Activated CD8-positive, alpha-beta memory T cell treated with anti-CD3 and anti-CD28 coated beads, Interleukin-2, amount 50 U/mL, for 24 hours (primary cell): ENCODE results near the gene TESK2.

Experiments
- DNase-seq: peaks from one replicate; pipeline ENCODE4 v3.0.0-alpha.2; 2020; ENCODE audit errors: extremely low read depth

Gene TESK2

DNA sequence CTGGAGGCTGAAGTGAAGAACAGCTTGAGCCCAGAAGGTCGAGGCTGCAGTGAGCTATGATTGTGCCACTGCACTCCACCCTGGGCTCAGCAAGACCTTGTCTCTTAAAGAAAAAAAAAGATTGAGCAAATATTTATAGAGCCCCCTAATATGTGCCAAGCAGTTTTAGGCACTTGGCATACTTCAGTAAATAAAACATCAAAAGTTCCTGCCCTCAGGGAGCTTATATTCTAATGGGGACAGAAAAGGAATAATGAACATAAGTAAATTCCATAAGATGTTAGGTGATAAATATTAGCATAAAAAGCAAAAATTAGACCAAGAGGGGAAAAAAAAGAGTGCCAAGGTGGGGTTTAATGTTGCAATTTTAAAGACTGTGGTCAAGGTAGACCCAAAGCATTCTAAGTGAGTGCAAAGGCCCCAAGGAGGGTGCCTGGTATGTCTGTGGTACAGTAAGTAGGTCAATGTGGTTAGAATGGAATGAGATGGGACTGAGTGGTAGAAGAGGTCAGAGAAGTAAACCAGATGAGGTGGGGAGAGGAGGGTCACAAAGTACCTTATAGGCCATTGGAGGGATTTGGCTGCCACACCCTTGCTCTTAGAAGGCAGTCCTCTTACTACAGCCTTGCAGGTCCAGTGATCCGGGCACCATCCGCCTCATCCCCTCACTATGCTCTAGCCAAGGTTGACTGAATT, 153.2 kb downstream of the TESK2 start:
- DNase-seq: no peak

DNA sequence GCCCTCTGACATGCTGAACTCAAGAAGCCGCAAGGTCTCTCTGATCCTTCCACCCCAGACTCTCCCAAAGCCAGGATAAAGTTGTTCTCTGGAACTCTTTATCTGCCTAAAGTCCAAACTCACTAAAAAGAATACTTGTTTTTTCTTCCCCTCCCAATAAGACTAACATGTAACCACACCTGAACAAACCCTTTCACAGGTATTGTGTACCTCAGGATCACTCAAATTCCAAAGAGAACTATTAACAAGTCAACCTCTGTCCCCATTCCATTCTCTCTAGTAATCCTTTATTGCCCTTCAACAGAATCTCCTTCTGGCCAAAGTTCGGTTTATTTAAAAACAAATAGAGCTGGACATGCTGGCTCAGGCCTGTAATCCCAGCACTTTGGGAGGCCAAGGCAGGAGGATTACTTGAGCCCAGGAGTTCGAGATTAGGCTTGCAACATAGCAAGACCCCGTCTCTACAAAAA, 155.1 kb downstream of the TESK2 start:
- no peak for DNase-seq

DNA sequence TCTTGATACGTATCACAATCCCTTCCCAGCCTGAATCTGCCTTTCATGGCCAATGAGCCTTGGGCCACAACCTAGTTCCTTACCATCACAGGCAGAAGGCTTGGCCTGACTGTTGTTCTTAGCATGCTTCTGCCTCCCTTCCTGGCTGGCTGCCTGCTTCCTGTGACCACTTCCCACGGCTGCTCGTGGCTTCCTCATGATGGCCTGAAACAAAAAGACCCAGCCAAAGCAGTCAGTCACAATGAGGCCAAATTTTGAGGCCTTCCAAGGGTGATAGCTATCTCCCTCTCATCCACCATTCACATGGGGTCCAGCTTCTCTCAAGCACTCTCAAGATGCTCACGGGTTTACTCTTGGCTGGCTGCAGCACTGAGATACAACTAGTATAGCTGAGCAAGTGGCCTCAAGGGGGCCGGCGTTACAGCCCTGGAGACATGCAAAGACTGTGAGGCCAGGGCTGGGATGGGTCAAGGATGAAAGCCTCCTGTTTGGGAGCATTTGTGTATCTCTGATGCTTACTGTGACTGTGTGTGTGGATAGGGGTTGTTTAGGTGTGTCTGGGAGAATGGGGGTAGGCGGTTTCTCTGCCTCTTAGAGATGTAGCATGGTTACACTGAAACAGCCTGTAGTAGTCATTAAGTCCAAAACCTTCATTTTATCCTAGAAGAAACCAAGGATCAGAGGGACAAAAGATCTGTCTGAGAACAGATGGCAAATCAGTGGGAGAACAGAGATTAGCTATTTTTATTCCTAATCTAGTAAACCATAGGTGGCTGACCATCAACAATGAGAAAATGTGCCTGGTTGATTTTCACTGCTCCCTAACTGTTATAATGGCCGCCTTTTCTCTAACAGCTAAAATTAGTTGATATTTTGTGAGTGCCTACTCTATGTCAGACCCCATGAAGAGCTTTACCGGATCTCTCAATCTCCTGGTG, 156.4 kb downstream of the TESK2 start:
- no peak for DNase-seq

DNA sequence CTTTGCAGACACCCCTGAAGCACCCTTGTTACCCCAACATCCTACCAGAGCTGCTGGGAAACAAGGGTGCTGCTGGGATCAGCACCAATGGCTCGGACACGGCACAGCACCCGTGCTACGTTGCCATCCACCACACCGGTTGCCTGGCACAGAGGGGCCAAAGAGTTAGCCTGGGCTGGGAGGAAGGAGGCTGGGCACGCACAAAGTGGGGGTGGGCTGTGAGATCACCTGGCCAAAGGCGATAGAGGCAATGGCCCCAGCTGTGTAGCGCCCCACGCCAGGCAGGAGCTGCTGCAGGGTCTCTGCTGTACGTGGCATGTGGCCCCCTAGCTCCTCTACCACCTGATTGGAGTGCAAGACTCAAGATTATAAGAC, 158.6 kb downstream of the TESK2 start:
- no peak for DNase-seq

DNA sequence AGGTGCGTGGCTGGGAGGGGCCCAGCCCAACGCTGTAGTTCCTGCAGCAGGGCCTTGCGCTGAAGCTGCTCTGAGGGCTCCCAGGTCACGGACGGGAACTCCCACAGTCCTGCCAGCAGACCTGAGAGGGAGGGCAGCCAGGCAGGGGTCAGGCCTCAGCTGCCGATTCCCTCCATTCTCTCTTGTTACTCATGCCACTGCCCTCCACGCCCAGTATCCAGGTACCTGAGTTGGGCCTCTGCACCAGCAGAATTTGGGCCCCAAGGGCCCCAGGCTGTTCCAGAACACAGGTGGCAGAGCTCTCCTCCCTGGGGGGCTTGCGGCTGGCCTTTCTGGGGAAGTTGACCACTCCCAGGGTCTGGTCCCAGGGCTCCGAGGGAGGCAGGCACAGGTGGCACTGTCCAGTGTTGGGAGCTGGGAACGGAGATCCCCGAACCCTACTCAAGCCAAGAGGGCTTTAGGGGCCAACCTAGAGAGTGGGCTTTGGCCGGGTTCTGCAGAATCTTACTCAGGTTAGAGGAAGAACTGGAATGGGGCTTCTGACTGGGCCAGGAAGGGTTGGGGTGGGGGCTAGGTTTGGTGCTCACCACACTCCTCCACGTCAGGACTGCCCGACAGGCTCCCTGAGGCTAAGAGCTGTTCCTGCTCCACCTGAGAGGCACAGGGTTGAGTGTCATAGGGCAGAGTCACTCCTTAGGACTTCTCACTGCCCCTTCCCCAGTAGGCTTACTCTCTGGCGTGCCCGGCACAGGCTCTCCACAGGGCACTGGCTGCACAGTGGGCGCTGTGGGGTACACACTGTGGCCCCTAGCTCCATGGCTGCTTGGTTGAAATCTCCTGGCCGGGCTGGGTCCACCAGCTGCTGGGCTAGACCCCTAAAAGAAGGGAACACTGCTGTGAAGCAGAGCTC, 159.3 kb downstream of the TESK2 start:
- no peak for DNase-seq

DNA sequence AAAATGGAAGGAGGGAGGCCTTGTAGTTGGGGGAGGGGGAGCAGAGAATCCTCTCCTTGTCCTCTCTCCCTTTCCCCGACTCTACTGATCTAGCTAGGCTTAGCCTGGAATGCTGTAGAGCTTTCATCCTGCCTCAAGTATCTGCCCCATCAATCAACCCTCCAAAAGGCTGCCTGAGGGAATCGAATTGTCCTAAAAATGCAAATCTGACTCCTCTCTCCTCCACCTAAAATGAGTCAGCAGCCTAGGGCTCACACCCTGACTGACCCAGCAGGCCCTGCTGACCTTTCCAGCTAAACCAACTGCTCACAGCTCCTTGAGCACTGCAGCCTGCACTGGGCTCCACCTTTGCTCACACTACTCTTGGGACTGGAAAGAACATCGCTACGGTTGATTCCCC, 161.5 kb downstream of the TESK2 start:
- DNase-seq: no peak

DNA sequence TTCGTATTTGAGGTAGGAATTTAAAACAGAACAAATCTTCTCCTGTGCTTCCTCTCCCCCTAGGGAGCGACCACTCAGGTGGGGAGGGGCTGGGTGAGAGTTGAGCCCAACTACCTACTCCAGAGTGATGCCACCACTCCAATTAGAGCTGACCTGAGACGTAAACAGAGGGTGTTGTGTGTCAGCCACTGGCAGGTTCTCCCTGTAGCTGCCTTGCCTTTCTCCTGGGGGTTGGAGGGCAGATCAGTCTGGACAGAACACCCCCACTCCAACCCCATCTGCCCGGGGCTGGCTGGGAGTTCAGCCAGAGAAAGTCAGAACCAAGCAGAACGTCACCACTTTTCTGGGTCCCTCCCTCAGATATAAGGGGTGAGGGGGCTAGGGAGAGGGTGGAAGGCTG, 162.3 kb downstream of the TESK2 start:
- no peak for DNase-seq

DNA sequence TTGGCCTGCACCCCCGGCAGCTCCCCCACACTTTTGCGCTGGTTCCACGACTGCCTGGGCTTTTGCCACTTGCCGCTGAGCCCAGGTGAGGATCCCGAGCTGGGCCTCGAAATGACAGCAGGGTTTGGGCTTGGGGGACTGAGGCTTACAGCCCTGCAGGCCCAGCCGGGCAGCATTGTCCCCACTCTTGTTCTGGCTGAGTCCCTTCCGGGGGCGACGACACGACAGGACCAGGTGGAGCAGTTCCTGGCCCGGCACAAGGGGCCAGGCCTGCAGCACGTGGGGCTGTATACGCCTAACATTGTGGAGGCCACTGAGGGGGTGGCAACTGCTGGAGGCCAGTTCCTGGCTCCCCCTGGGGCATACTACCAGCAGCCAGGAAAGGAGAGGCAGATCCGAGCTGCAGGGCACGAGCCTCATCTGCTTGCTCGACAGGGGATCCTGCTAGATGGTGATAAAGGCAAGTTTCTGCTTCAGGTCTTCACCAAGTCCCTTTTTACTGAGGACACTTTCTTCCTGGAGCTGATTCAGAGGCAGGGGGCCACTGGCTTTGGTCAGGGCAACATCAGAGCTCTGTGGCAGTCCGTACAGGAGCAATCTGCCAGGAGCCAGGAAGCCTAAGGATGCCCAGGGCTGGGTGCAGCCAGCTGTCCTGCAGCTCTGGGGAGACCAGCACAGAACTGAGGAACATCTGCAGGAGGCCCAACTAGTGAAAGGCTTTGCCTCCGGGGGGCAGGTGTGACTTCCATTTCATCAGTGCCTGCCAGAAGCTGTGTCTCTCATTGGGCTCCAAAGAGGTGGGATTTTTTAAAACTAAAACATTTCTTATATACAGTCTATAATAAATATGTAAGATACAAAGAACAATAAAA, 163.1 kb downstream of the TESK2 start:
- no peak for DNase-seq

DNA sequence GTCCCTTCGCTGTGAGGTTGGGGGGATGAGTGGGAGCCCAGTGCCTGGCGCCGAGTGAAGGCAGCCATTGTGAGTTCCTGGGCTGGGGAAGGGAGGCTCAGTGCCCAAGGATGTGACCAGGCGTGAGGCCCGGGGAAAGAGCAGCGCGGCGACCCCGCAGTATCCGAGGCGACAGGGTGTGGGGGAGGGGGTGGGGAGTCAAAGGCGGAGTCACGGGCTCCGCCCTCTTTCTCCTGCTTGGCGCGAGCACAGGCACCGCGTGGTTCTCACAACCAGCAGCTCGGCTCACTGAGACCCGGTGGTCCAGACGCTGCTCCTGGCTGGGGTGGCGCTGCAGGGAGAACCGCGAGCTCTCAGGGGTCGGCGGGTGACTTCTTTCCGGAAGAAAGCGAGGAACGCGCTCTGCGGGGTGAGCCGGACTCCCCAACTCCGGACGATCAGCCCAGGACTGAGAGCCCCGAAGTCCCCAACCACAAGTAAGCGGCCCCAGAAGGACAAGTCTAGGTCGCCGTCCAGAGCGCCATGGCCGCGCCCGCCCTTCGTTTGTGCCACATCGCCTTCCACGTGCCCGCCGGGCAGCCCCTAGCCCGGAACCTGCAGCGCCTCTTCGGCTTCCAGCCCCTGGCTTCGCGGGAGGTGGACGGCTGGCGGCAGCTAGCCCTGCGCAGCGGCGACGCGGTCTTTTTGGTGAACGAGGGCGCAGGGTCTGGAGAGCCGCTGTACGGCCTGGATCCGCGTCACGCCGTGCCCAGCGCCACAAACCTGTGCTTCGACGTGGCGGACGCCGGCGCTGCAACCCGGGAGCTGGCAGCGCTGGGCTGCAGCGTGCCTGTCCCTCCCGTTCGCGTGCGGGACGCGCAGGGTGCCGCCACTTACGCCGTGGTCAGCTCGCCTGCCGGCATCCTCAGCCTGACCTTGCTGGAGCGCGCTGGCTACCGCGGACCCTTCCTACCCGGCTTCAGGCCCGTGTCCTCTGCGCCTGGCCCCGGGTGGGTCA, 164.0 kb downstream of the TESK2 start, which contains the start of gene HPDL:
Gene HPDL, plus strand, starts transcription at position 269 of the 997 bp plus-strand sequence. Its CDS starts 254 bp downstream, at position 523.
- DNase-seq: peak; percentile 51

DNA sequence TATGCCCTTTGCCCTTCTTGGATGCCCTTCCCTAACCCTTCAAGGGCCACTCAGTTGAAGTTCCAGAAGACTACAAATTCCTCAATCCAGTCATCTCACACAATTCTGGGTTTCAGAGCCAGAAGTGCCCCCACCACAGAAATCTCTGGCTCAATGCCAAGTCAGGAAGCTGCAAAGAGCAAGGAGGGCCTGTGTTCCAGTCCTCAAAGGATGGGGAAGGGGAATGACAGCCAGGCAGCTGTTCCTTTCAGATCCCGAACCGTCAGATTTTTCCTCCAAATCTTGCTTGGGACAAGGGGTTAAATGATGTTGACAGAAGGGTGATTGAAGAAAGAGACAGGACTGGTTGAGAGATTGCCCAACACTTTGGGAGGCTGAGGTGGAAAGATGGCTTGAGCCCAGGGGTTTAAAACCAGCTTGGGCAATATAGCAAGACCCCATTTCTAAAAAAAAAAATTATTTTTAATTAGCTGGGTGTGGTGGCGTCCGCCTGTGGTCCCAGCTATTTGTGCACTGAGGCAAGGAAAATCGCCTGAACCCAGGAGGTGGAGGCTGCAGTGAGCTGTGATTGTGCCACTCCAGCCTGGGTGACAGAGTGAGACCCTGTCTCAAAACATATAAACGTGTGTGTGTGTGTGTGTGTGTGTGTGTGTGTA, 165.0 kb downstream of the TESK2 start:
- DNase-seq: no peak

DNA sequence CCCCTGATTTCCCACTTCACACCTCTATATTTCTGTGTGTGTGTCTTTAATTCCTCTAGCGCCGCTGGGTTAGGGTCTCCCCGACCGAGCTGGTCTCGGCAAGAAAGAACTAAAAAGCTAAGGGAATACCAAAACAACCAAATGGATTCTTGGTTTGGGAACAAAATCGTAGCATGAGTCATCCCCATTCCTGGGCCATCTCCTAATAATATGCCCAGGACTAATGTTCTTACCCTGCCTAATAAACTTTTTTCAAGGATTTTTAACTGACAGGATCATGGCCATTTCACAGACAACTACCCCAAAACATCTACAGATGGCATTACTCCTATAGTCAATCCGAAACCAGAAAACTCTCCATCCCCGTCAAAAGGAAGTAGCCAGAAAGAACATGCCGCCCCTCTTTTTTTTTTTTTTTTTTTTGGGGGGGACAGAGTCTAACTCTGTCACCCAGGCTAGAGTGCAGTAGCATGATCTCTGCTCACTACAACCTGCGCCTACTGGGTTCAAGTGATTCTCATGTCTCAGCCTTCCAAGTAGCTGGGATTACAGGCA, 168.4 kb downstream of the TESK2 start:
- no peak for DNase-seq

DNA sequence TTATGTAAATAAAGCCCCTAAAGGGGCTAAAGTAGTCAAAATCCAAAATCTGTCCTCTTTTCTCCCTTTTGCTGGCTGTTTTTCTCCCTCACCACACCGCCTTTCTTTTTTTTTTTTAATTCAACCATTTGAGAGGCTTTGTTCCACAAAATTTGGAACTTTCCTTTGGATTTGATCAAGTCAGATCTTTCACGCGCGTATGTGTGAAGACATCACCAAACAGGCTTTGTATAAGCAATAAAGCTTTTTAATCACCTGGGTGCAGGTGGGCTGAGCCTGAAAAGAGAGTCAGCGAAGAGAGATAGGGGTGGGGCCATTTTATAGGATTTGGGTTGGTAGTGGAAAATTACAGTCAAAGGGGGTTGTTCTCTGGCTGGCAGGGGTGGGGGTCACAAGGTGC, 169.5 kb downstream of the TESK2 start:
- DNase-seq: no peak

DNA sequence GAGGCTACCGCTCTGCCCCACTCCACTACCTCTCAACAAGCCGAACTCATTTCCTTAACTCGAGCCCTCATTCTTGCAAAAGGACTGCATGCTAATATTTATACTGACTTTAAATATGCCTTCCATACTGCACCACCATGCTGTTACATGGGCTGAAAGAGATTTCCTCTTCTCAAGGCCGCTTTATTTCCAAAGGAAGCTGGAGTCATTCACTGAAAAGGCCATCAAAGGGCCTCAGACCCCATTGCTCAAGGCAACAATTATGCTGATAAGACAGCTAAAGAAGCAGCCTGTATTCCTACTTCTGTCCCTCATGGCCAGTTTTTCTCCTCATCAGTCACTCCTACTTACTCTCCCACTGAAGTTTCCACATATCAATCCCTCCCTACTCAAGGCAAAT, 171.2 kb downstream of the TESK2 start:
- DNase-seq: no peak

DNA sequence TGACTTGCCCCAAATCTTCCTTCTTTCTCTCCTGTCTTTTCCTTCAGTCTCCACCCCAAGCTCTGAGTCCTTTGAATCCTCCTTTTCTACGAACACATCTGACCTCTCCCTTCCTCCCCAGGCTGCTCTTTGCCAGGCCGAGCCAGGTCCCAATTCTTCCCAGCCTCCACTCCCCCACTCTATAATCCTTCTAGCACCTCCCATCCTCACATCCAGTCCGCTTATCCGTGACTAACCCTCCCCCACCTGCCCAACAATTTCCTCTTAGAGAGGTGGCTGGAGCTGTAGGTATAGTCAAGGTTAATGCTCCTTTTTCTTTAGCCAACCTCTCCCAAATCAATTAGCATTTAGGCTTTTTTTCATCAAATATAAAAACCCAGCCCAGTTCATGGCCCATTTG, 173.8 kb downstream of the TESK2 start:
- no peak for DNase-seq

DNA sequence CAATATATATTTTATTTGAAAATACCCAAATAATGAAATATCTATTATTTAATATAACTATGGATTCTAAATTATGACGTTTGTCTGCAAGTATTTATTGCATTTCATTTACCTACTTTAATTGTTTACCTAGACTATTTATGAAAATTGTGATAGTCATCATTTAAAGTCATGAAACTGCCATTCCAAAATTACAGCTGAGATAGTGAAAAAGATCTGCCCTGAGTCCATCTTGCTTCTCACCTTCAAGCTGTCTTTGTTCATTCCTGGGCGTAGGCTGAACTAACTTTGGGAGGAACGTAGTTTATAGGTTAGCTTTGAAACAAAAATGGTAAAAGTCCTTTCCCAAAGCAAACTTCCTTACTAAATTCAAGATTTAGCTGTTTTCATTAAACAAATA, 176.7 kb downstream of the TESK2 start:
- no peak for DNase-seq

DNA sequence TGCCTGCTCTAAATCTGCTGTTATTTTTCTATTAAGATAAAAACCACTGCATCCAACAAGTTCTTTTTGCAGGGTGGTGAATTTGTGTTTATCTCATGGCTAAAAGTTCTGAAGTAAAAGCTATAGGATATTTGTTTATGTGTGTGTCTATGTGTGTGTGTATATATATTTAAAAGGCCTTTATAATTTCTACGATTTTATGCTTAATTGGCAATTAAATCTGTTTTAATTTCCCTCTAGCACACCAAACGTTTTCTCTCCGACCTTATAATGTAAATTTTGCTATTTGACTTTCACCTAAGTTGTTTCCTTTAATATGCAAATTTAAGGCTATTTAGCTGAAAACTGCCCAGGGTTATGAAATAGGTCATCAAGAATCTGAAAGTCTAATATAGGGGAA, 184.1 kb downstream of the TESK2 start:
- DNase-seq: no peak

DNA sequence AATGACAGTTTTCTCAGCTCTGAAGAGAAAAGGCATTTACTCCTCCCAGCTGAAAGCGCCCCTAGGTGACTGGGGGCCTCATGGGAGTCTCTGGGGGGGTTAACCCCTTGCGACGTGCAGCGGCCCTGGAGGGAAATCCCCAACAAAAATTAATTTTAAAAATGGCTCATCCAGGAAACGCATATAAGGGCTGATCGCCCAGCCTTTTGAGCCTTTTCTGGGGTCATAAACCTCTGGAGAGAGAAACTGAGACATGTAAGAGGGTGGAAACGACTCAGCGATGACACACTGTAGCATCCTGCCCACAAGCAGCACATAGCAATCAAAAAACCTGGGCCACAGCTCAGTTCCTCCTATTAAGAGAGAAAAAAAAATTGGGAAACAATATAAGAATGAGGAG, 184.6 kb downstream of the TESK2 start:
- no peak for DNase-seq

DNA sequence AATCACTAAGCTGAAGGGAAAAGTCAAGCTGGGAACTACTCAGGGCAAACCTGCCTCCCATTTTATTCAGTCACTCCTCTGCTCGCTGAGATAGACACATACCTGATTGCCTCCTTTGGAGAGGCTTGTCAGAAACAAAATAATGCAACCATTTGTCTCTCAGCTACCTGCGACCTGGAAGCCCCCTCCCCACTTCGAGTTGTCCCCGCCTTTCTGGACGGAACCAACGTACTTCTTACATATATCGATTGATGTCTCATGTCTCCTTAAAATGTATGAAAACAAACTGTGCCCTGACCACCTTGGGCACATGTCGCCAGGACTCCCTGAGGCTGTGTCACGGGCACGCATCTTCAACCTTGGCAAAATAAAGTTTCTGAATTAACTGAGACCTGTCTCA, 185.7 kb downstream of the TESK2 start:
- no peak for DNase-seq
